NCI-H2227 treated with DMSO at 0.1 percent for 48 hours (cell line): ENCODE measurements around the gene UMODL1.
A peak's percentile ranks its signal among the peaks of the same experiment; 100 is the strongest.

Experiments used
- DNase-seq: peaks from one replicate; lab custom pipeline; 2025; lab: John Stamatoyannopoulos, UW

Gene UMODL1

DNA sequence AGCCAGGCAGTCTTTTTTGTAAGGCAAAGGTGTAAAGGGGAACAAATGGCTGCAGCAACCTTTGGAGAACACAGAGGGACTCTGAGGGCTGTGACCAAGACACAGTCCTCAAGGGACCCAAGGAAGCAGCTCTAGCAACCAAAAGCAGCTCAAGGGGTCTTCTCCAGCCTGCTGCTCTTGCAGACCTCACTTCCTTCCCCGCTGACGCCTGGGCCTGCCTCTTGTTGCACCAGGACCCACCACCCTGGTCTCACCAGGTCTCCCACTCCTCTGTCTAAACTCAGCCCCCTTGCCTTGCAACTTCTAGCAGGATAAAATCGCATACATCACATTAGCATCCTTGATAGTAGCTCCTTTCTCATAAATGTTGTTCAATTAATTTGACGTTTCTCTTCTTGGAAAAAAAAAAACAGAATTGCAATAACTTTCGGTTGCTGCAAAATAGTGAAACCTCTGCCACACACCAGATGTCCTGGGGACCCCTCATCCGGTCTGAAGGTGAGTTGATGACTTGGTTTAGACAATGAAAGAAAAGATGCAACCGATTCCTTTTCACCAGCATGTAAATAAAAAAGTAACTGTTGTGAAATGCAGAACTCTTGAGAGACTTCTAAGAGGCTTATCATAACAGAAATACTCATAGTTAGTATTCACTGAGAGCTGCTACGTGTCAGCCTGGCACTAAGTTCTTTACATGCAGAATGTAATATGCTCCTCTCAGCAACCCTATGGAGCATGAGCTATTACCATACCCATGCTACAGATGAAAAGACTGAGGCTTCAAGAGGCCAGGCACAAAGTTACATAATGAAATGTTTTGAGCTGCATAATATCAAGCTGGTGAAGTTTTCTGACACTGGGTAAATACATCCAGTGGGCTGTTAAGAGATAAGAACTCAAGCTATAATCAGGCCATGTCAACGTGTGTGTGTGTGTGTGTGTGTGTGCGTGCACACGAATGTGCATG is 58.5 kb downstream of the UMODL1 start:
- DNase-seq, result no peak

DNA sequence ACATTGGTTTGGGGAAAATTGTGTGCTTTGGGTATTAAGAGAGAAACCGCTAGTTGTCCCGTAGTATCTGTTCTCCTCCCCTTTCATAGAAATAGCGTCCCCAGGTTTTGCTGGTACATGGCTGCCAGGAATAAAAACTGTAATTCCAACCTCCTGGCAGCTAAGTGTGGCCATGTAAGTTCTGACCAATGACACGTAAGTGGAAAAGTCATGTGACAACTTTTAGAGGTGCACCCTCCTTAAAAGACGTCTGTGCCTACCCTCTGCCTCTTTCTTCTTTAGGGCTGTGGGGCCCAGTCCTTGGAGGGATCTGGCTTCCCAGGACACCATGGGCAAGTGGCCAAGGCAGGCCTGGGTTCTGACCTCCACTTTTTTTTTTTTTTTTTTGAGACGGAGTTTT is 59.3 kb downstream of the UMODL1 start:
- DNase-seq, result no peak

DNA sequence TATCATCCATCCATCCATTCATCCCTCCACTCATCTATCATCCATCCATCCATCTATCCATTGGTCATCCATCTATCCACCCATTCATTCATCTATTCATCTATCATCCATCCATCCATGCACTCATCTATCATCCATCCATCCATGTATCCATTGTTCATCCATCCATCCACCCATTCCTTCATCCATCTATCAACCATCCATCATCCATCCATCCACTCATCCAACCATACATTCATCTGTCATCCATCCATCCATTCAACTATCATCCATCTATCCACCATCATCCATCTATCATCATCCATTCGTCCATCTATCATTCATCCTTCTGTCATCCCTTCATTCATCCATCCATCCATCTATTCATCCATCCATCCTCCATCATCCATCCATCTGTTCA is 61.1 kb downstream of the UMODL1 start:
- DNase-seq, result no peak

DNA sequence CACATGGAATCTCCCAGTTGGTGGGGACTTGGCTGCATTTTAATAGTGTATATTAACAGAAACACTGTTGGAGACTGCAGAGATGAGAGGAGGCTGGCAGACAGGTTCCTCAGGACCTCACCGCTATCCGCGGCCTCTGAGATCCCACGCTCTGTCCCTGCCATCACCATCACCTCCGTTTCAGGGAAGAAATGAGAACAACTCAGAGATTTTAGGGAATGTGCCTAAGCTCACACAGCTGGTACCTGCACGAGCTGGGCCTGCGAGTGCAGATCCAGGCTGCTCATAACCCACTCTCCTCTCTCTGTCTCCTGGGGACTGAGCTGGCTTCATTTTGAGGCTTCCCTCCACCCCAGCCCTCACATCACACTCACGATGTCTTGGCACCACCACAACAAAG is 62.0 kb downstream of the UMODL1 start:
- no peak for DNase-seq

DNA sequence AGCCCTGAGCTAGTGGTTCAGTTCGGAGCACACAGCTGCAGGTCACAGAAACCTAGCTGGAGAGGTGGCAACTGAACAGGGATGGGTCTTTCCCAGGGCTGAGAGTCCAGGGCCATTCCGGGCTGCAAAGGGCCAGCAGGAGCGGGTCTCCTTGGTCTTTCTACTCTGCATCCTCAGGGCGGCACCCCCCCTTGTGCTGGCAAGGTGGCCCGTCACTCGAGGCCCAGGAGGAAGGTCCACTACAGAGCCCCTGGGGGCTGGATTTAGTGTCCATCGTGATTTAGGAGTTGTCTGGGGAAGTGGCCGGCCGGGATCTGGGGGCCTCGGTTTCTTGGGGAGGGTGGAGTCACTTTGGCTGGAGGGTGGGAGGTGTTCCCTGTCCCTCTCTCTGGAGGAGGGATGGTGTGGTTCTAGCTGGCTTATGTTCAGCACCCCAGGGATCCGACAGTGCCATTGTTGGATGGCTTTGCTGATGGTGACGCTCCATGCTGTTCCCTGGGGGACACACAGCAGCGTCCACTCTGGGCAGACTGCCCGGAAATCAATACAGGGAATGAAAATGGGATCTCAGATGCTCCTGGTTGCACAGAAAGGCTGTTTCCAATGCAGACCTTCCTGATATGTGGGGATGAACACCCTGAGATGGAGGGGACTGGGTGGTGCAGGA is 64.4 kb downstream of the UMODL1 start:
- no peak for DNase-seq

DNA sequence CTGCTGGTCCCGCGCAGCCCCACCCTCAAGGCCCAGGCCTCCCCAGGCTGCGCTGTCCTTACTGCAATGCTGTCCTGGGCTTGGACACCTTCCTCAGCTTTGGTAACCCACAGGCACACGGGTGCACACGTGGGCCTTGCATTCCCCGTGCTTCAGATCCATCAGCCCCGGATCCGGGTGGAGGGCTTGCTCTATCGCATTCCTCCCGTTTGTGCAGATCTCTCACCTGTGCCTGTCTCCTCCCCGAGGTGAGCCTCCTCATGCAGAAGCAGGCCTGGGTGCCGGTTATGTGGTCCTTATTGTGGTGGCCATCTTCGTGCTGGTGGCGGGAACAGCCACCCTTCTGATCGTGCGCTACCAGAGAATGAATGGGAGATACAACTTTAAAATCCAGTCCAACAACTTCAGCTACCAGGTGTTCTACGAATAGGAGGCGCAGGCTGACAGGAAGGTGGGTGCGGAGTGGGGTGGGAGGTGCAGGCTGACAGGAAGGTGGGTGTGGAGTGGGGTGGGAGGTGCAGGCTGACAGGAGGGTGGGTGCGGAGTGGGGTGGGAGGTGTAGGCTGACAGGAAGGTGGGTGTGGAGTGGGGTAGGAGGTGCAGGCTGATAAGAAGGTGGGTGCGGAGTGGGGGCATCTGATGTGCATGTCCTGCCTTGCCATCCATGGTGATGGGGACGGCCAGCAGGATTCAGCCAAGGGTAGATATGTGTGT is 66.2 kb downstream of the UMODL1 start:
- no peak for DNase-seq

DNA sequence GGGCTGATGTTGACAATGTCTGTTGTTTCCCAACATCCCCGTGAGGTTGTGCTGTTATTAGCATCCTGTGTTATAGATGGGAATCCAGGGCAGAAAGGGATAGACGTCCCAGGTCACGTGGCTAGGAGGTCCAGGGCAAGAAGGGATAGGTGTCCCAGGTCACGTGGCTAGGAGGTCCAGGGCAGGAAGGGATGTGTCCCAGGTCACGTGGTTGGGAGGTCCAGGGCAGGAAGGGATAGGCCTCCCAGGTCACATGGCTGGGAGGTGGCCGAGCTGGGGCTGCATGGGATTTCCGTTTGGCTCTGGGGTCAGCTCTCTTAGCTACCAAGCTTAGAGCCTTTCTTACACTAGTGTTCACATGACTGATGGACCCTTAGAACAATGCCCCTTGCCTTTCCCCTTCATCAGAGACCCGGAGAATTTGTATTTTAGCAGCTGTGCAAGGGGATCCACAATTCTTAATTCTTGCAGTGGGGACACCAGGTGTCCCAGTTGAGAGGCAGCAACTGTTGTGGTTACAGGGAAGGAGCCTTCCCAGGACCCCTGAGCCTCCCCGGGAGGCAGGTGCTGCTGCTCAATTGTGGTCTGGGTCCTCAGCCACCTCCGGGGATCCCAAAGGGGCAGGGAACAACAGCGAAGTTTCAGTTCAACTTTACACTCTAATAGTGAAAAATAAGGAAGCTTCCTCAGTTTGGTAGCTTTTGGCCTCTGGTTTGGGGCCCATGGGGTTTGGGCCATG is 69.2 kb downstream of the UMODL1 start:
- no peak for DNase-seq

DNA sequence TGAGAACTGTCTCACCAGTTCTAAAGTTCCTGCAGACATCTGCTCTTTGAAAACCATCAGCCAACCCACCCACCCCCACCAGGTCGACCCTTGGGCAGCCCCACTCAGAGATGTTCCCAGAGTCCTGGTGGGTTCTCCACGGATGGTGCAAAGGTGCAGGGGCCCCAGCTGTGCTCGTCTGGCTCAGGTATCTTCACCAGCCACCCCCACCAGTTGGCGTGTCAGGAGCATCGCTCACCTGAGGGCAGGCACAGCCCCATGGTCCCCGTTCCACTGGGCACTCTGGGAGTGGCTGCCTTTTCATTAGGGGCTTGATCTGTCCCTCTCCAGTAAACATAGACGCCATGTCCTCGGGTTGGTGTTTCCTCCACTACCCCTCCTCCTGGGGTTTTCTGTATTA is 70.5 kb downstream of the UMODL1 start:
- DNase-seq, result no peak

DNA sequence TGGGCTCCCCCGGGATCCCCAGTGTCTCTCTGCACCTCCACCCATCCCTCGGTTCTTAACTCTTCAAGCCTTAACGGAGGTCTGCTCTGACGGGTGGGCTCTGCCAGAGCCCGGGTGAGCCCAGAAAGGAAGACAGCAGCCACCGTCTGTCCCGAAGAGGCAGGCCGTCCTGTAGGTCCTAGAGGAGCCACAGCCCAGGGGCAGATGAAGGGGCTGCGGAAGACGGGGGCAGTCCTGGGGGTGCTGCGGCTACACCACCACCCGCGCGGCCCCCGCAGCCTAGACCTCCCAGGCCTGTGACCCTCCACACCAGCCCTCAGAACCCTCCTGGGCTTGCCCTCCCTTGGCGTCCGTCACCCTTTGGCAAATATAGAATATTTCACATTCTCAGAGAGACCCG is 71.0 kb downstream of the UMODL1 start:
- no peak for DNase-seq

DNA sequence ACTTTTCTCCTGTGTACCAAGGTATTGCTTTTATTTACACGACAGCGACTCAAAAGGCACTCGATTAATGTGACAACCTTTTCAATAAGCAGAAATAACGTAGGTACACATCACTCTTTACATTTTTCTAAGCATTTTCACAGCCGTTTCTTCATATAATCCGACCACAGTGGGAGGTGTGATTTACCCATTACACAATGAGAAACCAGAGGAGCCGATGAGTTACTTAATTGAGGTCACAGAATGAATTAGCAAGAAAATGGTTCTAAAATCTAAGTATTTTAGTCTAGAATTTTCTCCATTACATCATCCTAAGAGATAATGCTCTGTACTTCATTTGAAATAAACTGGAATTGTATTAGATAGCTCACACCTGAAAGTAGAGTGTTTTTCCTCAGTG is 71.5 kb downstream of the UMODL1 start:
- no peak for DNase-seq

DNA sequence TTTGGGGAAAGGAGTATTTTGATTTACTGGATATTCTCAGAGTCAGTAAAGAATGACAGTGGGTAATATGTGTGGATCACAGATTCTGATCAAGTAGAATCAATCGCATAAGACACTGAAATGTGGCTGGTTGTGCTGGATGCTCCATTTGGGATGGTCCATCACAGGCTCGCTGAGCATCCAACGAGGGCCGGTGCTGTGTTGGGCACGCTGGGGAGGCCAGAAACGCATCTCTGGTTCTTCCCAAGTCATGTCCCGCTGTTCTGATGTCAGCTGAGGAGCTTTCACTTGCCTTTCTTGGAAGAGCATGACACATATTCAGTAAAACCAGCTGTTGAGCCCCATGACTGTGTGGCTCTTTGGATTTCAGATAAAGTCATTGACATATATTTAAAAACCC is 72.0 kb downstream of the UMODL1 start:
- DNase-seq, result no peak

DNA sequence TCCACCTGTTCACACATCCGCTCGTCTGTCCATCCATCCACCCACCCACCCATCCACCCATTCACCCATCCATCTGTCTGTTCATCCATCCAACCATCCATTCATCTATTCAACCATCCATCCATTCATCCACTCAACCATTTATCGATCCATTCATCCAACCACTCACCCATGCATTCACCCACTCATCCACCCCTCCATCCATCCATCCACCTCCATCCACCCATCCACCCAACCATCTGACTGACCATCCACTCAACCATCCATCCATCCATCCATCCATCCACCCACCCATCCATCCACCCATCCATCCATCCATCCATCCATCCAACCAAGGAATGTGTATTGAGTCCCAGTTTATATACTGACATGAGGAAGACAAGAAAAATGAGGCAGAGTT is 73.1 kb downstream of the UMODL1 start:
- DNase-seq, result no peak

DNA sequence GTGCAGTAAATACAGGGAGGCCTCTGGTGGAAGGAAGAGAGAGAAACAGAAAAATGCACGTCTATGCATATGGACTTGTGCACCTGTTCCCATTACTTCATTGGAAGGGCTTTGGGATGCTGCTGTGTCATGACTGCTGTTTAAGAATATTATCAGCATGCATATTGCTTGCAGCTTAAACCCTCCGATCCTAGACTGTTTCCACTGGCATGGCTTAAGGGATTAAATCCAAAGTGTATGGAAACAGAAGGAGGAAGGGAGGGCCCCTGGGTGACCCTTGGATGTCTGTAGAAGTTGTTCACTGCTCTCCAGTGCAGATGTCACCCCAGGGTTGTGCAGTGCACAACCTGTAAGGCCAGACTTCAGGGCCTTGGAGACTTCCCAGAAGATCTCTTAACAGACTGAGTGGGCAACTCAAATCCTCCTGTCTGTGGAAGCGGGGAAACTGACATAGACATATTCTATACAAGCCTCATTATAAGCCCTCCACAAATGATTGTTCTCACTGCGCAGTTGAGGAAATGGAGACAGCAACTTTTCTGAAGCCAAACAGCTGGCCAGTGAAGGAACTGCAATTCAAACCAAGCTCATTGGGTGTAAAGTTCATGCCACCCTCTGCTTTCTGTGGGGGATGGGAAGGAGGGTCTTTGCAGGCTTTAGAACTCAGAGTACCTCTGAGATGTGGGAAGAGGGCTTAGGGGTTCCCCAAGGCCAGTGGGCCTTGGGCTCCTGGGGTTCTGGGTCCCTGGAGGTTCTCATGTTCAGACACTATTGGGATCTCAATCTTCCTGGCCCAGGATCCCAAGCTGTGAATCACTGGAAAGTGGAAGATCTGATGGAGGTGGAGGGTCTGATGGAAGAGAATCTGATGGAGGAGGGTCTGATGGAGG is 73.8 kb downstream of the UMODL1 start:
- no peak for DNase-seq

DNA sequence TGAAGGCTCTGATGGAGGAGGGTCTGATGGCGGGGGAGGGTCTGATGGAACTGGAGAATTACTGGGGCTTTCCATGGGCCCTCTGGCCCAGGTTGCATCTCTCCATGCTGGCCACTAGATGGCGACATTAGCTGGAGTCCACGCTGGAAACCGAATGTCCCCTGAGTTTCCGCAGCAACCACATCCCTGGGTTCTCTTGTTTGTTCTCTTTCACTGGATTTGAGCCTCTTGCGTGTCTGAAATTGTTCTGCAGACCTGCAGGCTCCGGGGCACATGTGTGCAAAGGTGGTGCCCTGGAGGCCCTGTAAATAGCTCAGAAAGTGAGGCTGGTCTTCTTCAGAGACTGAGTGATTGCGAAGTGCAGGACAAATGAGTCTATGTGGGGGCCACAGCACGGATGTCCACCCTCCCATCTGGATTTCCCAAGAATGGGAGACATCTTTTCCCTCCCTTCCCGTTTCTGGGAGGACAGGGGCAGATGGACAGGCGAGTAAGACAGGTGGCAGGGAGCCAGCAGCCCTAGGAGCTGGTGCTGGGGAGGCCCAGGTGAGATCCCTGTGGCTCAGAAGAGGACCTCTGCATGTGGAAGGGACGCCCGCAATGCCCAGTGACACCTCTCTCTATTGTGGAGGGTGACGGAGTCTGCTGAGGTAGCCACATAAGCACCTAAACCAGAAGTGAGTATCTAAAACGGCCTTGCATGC is 74.6 kb downstream of the UMODL1 start:
- peak; percentile 74 for DNase-seq

DNA sequence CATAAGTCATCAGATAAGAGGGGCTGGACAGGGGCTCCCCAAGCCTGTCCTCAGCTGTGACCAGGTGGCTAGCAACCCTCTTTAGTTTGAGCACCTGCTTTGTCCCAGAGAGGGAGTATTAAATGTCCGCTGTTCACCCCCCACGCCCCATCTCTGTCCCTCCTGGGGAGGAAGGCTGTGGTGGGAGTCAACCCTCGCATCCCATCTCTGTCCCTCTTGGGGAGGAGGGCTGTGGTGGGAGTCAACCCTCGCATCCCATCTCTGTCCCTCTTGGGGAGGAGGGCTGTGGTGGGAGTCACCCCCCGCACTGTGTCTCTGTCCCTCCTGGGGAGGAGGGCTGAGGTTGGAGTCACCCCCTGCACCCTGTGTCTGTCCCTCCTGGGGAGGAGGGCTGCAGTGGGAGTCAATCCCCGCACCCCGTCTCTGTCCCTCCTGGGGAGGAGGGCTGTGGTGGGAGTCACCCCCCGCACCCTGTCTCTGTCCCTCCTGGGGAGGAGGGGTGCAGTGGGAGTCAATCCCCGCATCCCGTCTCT is 75.2 kb downstream of the UMODL1 start:
- DNase-seq, result no peak

DNA sequence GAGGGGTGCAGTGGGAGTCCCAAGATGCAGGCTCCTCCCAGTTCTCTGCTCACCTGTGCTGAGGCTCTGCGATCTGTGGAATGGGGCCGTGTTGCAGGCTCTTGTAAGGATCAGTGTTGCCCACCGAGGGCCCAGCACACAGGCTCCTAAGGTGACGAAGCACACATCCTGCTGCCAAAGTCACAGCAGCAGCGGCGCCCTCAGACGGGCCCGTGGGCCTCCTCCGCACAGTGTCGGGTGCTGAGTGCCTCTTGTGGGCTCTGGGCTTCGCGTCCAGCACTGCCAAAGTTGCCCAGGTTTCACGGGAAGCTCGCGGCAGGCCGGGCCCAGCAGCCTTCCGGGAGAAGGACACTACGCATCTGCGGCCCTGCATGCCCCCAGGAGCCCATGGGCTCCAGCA is 75.7 kb downstream of the UMODL1 start:
- no peak for DNase-seq

DNA sequence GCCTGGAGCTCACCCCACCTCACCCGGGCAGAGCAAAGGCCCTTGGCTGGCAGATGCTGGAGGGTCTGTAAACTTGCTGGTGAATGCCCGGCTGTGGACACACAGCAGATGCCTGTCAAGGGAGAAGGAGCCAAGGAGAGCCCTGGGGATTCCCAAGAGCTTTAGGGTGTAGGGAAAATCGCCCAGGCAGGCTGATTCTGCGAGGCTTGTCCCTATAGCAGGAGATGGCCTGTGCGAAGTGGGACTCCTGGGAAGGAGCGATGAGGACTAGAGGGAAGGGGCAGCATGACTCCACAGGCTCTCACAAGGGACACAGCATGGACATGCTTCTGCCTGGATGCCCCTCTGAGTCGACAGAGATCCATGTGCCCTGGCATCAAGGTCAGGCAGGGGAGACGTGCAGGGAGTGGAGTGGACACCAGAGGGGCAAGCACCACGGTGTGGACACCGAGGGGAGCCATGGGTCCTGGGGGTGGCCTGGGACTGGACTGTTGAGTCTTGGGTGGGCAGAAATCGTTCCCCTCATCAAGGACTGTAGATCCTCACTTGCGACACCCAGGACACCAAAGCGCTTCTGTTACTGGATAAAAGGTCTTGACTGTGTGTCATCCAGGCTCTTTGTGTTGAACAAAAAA is 76.4 kb downstream of the UMODL1 start:
- no peak for DNase-seq

DNA sequence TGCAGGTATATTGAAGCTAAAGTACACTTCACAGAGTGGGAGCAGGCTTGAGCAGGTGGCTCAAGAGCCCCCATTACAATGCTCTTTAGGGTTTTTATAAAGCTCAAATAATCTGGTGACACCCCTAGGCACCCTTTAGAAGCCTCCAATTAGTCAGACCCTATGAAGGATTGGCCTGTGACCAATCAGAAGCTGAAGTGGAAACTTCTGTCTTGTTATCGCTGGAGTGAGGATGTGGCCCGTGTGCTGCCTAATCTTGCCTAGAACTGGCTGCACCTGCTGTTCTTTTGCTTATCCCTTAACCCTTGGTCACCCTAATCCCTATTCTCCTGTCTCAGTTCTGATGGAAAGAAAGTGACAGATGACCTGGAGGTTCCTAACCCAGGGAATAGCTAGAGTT is 77.0 kb downstream of the UMODL1 start:
- no peak for DNase-seq

DNA sequence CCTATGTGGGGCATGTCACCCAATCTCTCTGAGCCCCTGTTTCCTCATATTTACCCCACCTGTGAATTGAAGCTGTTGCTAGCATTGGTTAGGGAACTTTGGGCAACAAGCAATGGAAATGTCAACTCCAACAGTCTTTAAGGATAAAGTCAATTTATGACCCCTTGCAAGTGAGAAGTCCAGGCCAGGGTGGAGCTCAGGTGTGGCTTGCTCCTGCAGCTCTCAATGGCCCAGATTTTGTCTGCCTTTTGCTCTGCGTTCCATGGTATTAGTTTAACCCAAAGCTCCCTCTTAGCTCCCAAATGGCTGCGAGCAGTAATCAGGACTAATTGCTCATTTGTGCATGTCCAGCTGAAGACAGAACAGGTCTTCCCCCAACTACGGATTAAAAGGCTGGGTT is 77.5 kb downstream of the UMODL1 start:
- DNase-seq, result no peak
